A673 (cell line): ENCODE measurements around the gene SCO1.

Source experiments
- EZH2 ChIP-seq: fragments of 200-600 bp; sonication (generic); IDR thresholded peaks from 2 replicates; pipeline ENCODE4 v1.6.1; 2017; ENCODE audit warnings: borderline replicate concordance, low read depth, mild to moderate bottlenecking, mixed read lengths, antibody characterized with exemption, low read length; ENCODE audit not compliant: poor library complexity, severe bottlenecking
- TF ChIP-seq, protein P1 (sequence below): fragments of 300-800, 200-600 bp; sonication (generic); conservative IDR thresholded peaks from 2 replicates; pipeline ENCODE4 v1.5.1; 2017; ENCODE audit warnings: low read depth, mild to moderate bottlenecking, antibody characterized with exemption, low read length, moderate library complexity, mixed read lengths

DNA sequence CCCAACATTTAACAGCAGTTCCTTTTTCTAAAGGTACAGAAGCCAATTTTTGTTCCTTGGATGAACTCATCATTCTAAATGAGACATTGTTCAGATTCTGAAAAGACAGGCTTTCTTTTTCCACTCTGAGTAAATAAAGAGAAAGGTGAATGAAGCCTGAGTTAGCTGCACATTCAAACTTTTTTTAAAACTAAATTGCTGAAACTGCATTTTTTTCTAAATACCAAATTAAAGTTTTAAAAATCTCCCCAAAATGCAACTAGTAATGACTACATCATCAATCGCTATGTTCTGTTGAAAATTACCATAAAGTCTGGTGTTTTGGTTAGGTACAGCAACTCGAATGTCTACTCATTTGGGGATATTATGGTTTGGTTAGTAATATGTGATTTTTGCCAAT lies 9.8 kb downstream of the SCO1 start:
- TF ChIP-seq, protein P1, sequence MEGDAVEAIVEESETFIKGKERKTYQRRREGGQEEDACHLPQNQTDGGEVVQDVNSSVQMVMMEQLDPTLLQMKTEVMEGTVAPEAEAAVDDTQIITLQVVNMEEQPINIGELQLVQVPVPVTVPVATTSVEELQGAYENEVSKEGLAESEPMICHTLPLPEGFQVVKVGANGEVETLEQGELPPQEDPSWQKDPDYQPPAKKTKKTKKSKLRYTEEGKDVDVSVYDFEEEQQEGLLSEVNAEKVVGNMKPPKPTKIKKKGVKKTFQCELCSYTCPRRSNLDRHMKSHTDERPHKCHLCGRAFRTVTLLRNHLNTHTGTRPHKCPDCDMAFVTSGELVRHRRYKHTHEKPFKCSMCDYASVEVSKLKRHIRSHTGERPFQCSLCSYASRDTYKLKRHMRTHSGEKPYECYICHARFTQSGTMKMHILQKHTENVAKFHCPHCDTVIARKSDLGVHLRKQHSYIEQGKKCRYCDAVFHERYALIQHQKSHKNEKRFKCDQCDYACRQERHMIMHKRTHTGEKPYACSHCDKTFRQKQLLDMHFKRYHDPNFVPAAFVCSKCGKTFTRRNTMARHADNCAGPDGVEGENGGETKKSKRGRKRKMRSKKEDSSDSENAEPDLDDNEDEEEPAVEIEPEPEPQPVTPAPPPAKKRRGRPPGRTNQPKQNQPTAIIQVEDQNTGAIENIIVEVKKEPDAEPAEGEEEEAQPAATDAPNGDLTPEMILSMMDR, result no peak
- no peak for TF ChIP-seq EZH2
